OCI-LY1 (cell line): ENCODE data around the gene DGKB.

Experiments
- CTCF ChIP-seq: fragments of 200-600 bp; sonication (generic), shearing (Covaris generic); IDR thresholded peaks from 2 replicates; pipeline ENCODE4 v1.5.1; 2017; ENCODE audit warnings: mild to moderate bottlenecking, antibody characterized with exemption, low read length, moderate library complexity, mixed read lengths
- EZH2 ChIP-seq: fragments of 200-600 bp; sonication (generic), shearing (Covaris generic); IDR thresholded peaks from 2 replicates; pipeline ENCODE4 v1.8.0; 2017; ENCODE audit warnings: borderline replicate concordance, mixed run types, mild to moderate bottlenecking, antibody characterized with exemption, low read length, moderate library complexity, mixed read lengths

GRCh38 chr7:14271441-14271840, 631.1 kb downstream of the DGKB start:
- TF ChIP-seq CTCF, result no peak
- TF ChIP-seq EZH2, result no peak
